ENCODE measurements around the gene CPNE5.
"Not testable (repeated sequence)": the region's sequence is repeated elsewhere in the genome, so short reads cannot be mapped to it uniquely, and the experiment has no call there.

CPNE5 gene

GRCh38 chr6:36724514-36725390 is 114.5 kb downstream of the CPNE5 start:
- no peak overlapping the region for H3K4me3 ChIP-seq (ENCODE audit: low read length)
- H3K9ac ChIP-seq (ENCODE audit: low read length), result peak overlapping the region; percentile 36; the same call in 1 of the 2 replicates
- no peaks in the 10 kb centered on the region for H3K27me3 ChIP-seq (replicated peaks; ENCODE audit: insufficient read depth, low read length)
- H3F3A ChIP-seq (ENCODE audit: insufficient read depth, low read length), result no peaks in the 10 kb centered on the region; the same call in 1 of the 2 replicates
- H3K9me3 ChIP-seq (replicated peaks; ENCODE audit: insufficient read depth, low read length), result no peaks in the 10 kb centered on the region
- peaks cover 41% of the 10 kb centered on the region for H3K4me1 ChIP-seq (ENCODE audit: low read length)
- H2AFZ ChIP-seq (ENCODE audit: low read length), result peak overlapping the region; percentile 34; the same call in 1 of the 2 replicates
- H4K20me1 ChIP-seq (ENCODE audit: insufficient read depth, low read length), result no peaks in the 10 kb centered on the region
- H3K27ac ChIP-seq (ENCODE audit: low read length), result peak overlapping the region; percentile 37; the same call in 1 of the 2 replicates
- H3K36me3 ChIP-seq (replicated peaks; ENCODE audit: insufficient read depth, low read length), result no peaks in the 10 kb centered on the region
- H3K79me2 ChIP-seq (ENCODE audit: low read length), result no peaks in the 10 kb centered on the region
- TF ChIP-seq EZH2phosphoT487 (IDR thresholded peaks at IDR 0.05; ENCODE audit: low read length) (no peak), EZH2 (optimal IDR thresholded peaks at IDR 0.05; ENCODE audit: low read depth, low read length) (no peak), CTCF (IDR thresholded peaks at IDR 0.05; ENCODE audit: low read length) (peak; percentile 55)
- H3K4me2 ChIP-seq (ENCODE audit: low read depth, low read length), result peak overlapping the region; percentile 55; the same call in 1 of the 2 replicates
- DNase-seq, result peak; percentile 46
- H3K9me2 ChIP-seq (replicated peaks; ENCODE audit: insufficient read depth, low read length), result no peaks in the 10 kb centered on the region

- not testable (repeated sequence) for H4K20me1 ChIP-seq (ENCODE audit: insufficient read depth, low read length); H3K4me2 ChIP-seq (ENCODE audit: low read depth, low read length); H3K9ac ChIP-seq (ENCODE audit: low read length); H3F3A ChIP-seq (ENCODE audit: insufficient read depth, low read length); DNase-seq; H3K9me3 ChIP-seq (replicated peaks; ENCODE audit: insufficient read depth, low read length); H3K9me2 ChIP-seq (replicated peaks; ENCODE audit: insufficient read depth, low read length); H3K79me2 ChIP-seq (ENCODE audit: low read length); H2AFZ ChIP-seq (ENCODE audit: low read length); H3K27ac ChIP-seq (ENCODE audit: low read length); H3K27me3 ChIP-seq (replicated peaks; ENCODE audit: insufficient read depth, low read length); H3K4me3 ChIP-seq (ENCODE audit: low read length); H3K36me3 ChIP-seq (replicated peaks; ENCODE audit: insufficient read depth, low read length)
- H3K4me1 ChIP-seq (ENCODE audit: low read length), result peaks cover 41% of the 10 kb centered on the region
These were observed 115.3 kb downstream of the CPNE5 start for GRCh38 chr6:36723992-36724391.

GRCh38 chr6:36722879-36723278 is 116.4 kb downstream of the CPNE5 start:
- Histone ChIP-seq H2AFZ (ENCODE audit: low read length) (no peak overlapping the region), H3K36me3 (replicated peaks; ENCODE audit: insufficient read depth, low read length) (no peaks in the 10 kb centered on the region), H3F3A (ENCODE audit: insufficient read depth, low read length) (no peaks in the 10 kb centered on the region; the same call in 1 of the 2 replicates), H3K4me3 (ENCODE audit: low read length) (no peak overlapping the region), H3K79me2 (ENCODE audit: low read length) (no peaks in the 10 kb centered on the region), H3K9me3 (replicated peaks; ENCODE audit: insufficient read depth, low read length) (no peaks in the 10 kb centered on the region), H3K9ac (ENCODE audit: low read length) (no peak overlapping the region), H3K27me3 (replicated peaks; ENCODE audit: insufficient read depth, low read length) (no peaks in the 10 kb centered on the region), H3K27ac (ENCODE audit: low read length) (no peak overlapping the region), H3K9me2 (replicated peaks; ENCODE audit: insufficient read depth, low read length) (no peaks in the 10 kb centered on the region), H3K4me1 (ENCODE audit: low read length) (peaks cover 37% of the 10 kb centered on the region), H3K4me2 (ENCODE audit: low read depth, low read length) (no peak overlapping the region), H4K20me1 (ENCODE audit: insufficient read depth, low read length) (no peaks in the 10 kb centered on the region)
- no peak for DNase-seq
- TF ChIP-seq CTCF (IDR thresholded peaks at IDR 0.05; ENCODE audit: low read length), result no peak
- no peak for TF ChIP-seq EZH2phosphoT487 (IDR thresholded peaks at IDR 0.05; ENCODE audit: low read length)
- TF ChIP-seq EZH2 (optimal IDR thresholded peaks at IDR 0.05; ENCODE audit: low read depth, low read length), result no peak

GRCh38 chr6:36722365-36722764 is 116.9 kb downstream of the CPNE5 start:
- no peak for TF ChIP-seq EZH2 (optimal IDR thresholded peaks at IDR 0.05; ENCODE audit: low read depth, low read length)
- no peak for TF ChIP-seq EZH2phosphoT487 (IDR thresholded peaks at IDR 0.05; ENCODE audit: low read length)
- Histone ChIP-seq H2AFZ (ENCODE audit: low read length) (no peak overlapping the region), H3K9me3 (replicated peaks; ENCODE audit: insufficient read depth, low read length) (no peaks in the 10 kb centered on the region), H3K9me2 (replicated peaks; ENCODE audit: insufficient read depth, low read length) (no peaks in the 10 kb centered on the region), H3K4me3 (ENCODE audit: low read length) (no peak overlapping the region), H3K79me2 (ENCODE audit: low read length) (no peaks in the 10 kb centered on the region), H3K27me3 (replicated peaks; ENCODE audit: insufficient read depth, low read length) (no peaks in the 10 kb centered on the region), H3F3A (ENCODE audit: insufficient read depth, low read length) (no peaks in the 10 kb centered on the region; the same call in 1 of the 2 replicates), H3K27ac (ENCODE audit: low read length) (no peak overlapping the region), H3K9ac (ENCODE audit: low read length) (no peak overlapping the region), H3K36me3 (replicated peaks; ENCODE audit: insufficient read depth, low read length) (no peaks in the 10 kb centered on the region), H3K4me1 (ENCODE audit: low read length) (peaks cover 31% of the 10 kb centered on the region), H4K20me1 (ENCODE audit: insufficient read depth, low read length) (no peaks in the 10 kb centered on the region), H3K4me2 (ENCODE audit: low read depth, low read length) (no peak overlapping the region)
- no peak for DNase-seq

All from MM.1S (cell line).